Caki2 (cell line): ENCODE measurements around the gene GPN2. TPM values are rescaled to one million over a fixed set of nuclear protein-coding genes. Genes with fewer than 3 reads are reported as not detected.
"Not testable (repeated sequence)": the region's sequence is repeated elsewhere in the genome, so short reads cannot be mapped to it uniquely, and the experiment has no call there.

ENCODE experiments used
- DNase-seq: peaks from one replicate; pipeline ENCODE4 v3.0.0-alpha.2; 2015; ENCODE audit warnings: low read depth
- in situ Hi-C: cut with HindIII; loops from 2 replicates; pipeline ENCODE4 v1.10.0; 2016; ENCODE audit warnings: low sequenced_read_pairs, low pct_unique_long_range_greater_than_20kb, mixed read lengths
- total RNA-seq: library from RNA; depleted of rRNA; stranded (reverse); fragments of >200 nt; shearing (Covaris generic); gene quantifications from 2 replicates; pipeline ENCODE4 v1.2.3, GENCODE V29; 2014; ENCODE audit warnings: low replicate concordance

GPN2 gene
- total RNA-seq, 1 experiment from 2014 or later = 16.9 TPM

GRCh38 chr1:26909951-26910342 is 19.9 kb upstream of the GPN2 start:
- DNase-seq = no peak
- in situ Hi-C loops = no loop called here

GRCh38 chr1:26907071-26907917 is 17.2 kb upstream of the GPN2 start:
- in situ Hi-C loops = no loop called here
- DNase-seq = peak; percentile 91

GRCh38 chr1:26900815-26901511 is 10.9 kb upstream of the GPN2 start:
- no peak for DNase-seq
- in situ Hi-C loops = no loop called here

DNA sequence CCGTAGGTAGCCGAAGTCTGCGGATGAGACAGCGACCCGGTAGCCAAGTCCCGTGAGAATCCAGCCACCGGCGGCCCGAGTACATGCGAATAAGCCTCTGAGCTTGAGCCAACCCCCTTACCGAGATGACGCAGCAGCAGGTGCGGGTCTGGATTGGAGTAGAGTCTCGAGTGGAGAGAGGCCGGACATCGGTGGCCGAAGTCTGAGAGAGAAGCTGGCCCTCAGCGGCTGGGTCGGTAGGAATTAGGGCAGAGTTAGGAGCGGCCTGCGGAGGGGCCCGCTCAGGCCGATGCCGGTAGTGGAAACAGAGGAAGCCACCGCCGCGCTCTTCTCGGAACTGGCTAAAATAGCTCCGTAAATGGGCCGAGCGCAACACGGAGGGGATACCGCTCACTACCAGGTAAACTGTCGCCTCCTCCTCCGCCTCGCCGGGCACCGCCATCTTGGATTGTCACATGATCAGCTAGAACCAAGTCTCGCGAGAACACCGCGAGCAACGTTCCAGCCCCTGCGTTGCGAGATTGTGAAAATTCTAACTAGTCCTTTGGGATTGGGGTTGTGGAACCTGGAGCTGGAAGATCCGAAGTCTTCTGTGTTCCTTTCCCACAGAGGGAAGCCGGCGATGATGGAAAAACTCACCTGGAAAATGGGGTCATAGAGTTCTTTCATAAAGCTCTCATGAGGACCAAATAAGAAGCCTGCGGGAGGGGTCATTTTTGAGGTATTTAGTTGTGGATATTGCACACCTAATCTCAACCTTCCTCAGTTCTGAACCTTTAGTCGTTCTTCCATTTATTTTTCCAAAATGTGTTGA is 10.1 kb upstream of the GPN2 start, which contains the start of gene GPATCH3:
GPATCH3 (minus strand) TSS at position 467 of the 814 bp plus-strand sequence; CDS start at position 442, 25 bp downstream.
- in situ Hi-C loops = no loop called here
- peak; percentile 77 for DNase-seq

- in situ Hi-C loops = no loop called here
- DNase-seq = no peak
Measured at GRCh38 chr1:26897351-26897750, 7.3 kb upstream of the GPN2 start.

GRCh38 chr1:26894263-26894662 is 4.2 kb upstream of the GPN2 start:
- in situ Hi-C loops = no loop called here
- no peak for DNase-seq

GRCh38 chr1:26890467-26890796 is 349 bp upstream of the GPN2 start:
- DNase-seq = no peak
- in situ Hi-C loops = no loop called here

- DNase-seq = no peak
- in situ Hi-C loops = no loop called here
Measured at GRCh38 chr1:26888231-26888630, 1.9 kb downstream of the GPN2 start.

- no peak for DNase-seq
- in situ Hi-C loops = no loop called here
Measured at GRCh38 chr1:26887125-26887524, 3.0 kb downstream of the GPN2 start.

DNA sequence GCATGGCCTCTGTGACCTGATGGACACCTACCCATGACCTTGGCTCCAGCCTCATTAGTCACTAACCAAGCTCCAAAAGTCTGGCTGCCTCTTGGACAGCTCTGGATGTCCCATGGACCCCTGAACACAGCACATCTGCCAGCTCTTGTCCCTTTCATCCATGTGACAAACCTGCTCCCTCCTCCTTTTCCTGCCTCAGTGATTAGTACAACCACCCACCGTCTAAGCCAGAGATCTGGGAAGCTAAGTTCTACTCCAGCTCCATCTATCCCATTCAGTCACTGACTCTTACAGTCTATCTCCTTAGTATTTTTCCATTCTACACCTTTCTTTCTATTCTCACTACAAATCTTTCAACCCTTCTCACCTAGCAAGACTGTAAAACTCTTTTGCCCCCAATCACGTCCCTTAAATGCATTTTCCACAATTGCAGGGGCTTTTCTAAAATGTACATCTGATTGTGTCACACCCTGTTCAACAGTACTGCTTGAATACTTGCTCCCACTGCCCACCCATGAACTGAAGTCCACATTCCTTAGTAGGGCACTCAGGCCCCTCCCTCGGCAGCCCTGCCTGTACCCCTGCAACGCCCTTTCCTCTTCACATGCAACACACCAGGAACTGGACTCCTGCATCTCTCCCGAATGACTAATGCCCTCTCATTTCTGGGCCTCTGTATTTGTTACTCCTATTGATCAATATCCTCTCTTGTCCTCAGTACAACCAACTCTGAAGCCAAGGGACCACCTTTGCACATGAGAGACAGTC is 7.2 kb downstream of the GPN2 start:
- in situ Hi-C loops = no loop called here
- DNase-seq = no peak

GRCh38 chr1:26881611-26882010 is 8.5 kb downstream of the GPN2 start:
- in situ Hi-C loops, DNase-seq: not testable (repeated sequence)

GRCh38 chr1:26879793-26880192 is 10.3 kb downstream of the GPN2 start:
- in situ Hi-C loops = no loop called here
- no peak for DNase-seq

DNA sequence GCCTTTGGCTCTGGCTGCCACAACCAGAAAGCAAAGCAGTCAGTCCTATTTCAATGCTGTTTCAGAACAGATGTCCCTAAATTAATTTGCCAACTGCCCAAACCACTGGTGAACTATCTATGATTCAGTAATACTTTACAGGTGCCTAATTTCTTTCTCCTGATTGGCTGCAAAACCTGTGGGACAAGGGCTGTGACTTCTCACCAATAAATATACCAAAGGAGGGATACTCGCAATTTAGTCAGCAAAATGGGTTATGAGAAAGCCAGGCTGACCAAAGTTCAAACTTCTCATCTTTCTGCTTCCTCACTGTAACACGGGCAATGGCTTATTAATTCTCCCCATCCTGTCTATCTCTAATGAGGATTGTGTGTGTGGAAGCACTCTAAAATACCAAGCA is 12.8 kb downstream of the GPN2 start:
- in situ Hi-C loops = no loop called here
- DNase-seq = no peak

DNA sequence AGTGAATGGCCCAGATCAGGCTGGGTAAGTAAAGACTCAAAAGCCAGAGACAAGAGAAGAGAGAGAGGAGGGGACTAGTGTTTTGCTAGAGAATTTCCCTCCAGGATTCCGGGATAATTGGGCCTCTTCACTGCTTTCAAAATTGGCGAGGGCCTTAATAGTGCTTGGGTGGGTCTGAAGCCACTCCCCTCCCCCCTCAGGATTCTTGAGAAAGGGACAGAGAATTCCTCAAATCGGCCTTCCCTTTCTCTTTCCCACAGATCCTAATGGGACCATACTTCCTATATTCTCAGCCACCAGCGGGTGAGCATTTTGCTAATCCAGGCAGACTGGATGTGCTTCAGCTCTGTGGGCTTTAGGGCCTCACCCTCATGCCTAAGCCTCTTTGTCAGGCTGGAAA is 15.2 kb downstream of the GPN2 start:
- in situ Hi-C loops = no loop called here
- DNase-seq = no peak

DNA sequence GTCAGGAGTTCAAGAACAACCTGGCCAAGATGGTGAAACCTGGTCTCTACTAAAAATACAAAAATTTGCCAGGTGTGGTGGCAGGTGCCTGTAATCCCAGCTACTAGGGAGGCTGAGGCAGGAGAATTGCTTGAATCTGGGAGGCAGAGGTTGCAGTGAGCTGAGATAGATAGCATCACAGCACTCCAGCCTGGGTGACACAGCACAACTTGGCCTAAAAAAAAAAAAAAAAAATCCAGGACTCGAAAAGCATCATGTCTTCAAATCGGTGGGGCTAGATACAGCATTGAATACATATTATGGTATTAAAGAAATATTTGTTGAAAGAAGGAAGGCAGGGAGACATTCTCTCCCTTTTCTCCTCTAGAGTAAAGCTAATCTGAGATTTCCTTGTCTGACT is 17.0 kb downstream of the GPN2 start:
- in situ Hi-C loops, DNase-seq: not testable (repeated sequence)

- DNase-seq = peak; percentile 99
- in situ Hi-C loops = no loop called here
Measured at GRCh38 chr1:26864610-26865480, 25.2 kb downstream of the GPN2 start.

DNA sequence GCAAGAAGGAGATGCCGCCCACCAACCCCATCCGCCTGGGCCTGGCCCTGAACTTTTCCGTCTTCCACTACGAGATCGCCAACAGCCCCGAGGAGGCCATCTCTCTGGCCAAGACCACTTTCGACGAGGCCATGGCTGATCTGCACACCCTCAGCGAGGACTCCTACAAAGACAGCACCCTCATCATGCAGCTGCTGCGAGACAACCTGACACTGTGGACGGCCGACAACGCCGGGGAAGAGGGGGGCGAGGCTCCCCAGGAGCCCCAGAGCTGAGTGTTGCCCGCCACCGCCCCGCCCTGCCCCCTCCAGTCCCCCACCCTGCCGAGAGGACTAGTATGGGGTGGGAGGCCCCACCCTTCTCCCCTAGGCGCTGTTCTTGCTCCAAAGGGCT is 26.4 kb downstream of the GPN2 start:
- DNase-seq = no peak
- in situ Hi-C loops = no loop called here
